Endothelial cell of umbilical vein (primary cell): ENCODE results near the gene CSNK2A3. TPM values are rescaled to one million over a fixed set of nuclear protein-coding genes. Genes with fewer than 3 reads are reported as not detected.

ENCODE experiments used
- BruUV-seq: library from RNA; stranded (reverse); fragments of 400-500 nt; replicated peaks from 2 replicates; lab custom pipeline; 2021; lab: Mats Ljungman, UMichigan
- CTCF ChIA-PET: fragments of 300-600, 350-600 bp; sonication (Branson Sonifier 250); formaldehyde crosslinking; loops from one replicate; lab custom pipeline; 2021; ENCODE audit warnings: antibody characterized with exemption, inconsistent platforms; lab: Charles Lee
- POLR2A ChIA-PET: fragments of 300-600, 350-600 bp; sonication (Branson Sonifier 250); formaldehyde crosslinking; loops from one replicate; lab custom pipeline; 2021; ENCODE audit warnings: antibody characterized with exemption, inconsistent platforms; lab: Charles Lee
- DNase-seq: peaks from one replicate; pipeline ENCODE4 v3.0.0-alpha.2; 2011; ENCODE audit warnings: low read depth, low spot score
- FAIRE-seq: peaks from 2 replicates; lab custom pipeline; 2011; peaks lifted over from hg19 to GRCh38; lab: Jason Lieb, UNC
- H2AFZ ChIP-seq: 2 replicates; pipeline ENCODE4 v1.6.0; 2012; ENCODE audit warnings: low read depth, low read length, control low read depth, inconsistent platforms
- H3K27ac ChIP-seq: 2 replicates; pipeline ENCODE4 v1.5.1; 2011; ENCODE audit warnings: low read depth, mild to moderate bottlenecking, control low read depth, low read length, moderate library complexity; ENCODE audit not compliant: insufficient read depth
- H3K27me3 ChIP-seq, 2 experiments: 2 replicates each; pipeline versions ENCODE4 v1.6.0 to v1.6.1; 2011; ENCODE audit warnings: low read length in 2 of 2, mixed read lengths in 1 of 2; ENCODE audit not compliant: control insufficient read depth in 2 of 2, insufficient read depth in 2 of 2
- H3K36me3 ChIP-seq, 2 experiments: 2 replicates in 1 of 2; 3 replicates in 1 of 2; pipeline ENCODE4 v1.5.1; 2011; ENCODE audit warnings: low read length in 2 of 2, mild to moderate bottlenecking in 1 of 2, moderate library complexity in 1 of 2; ENCODE audit not compliant: control insufficient read depth in 2 of 2, insufficient read depth in 2 of 2; ENCODE audit errors: extremely low read depth in 1 of 2
- H3K4me1 ChIP-seq: 3 replicates; pipeline ENCODE4 v1.5.1; 2011; ENCODE audit warnings: mild to moderate bottlenecking, low read length; ENCODE audit not compliant: control insufficient read depth, insufficient read depth; ENCODE audit errors: extremely low read depth
- H3K4me2 ChIP-seq: 2 replicates; pipeline ENCODE4 v1.6.1; 2011; ENCODE audit warnings: low read length, control low read depth, mixed read lengths; ENCODE audit not compliant: insufficient read depth
- H3K4me3 ChIP-seq, 3 experiments: fragments of 200-600 bp in 1 of 3; sonication (generic), shearing (Covaris generic) in 1 of 3; replicated peaks in 1 of 3; 2 replicates each; pipeline ENCODE4 v1.5.1; 2011 to 2016; ENCODE audit warnings: control low read depth in 3 of 3, low read length in 3 of 3, mild to moderate bottlenecking in 2 of 3, inconsistent platforms in 1 of 3, low read depth in 1 of 3, moderate library complexity in 1 of 3; ENCODE audit not compliant: insufficient read depth in 1 of 3
- H3K79me2 ChIP-seq: 2 replicates; pipeline ENCODE4 v1.6.0; 2012; ENCODE audit warnings: low read length, inconsistent platforms; ENCODE audit not compliant: control insufficient read depth, insufficient read depth
- H3K9ac ChIP-seq: replicated peaks from 2 replicates; pipeline ENCODE3; 2011; ENCODE audit warnings: low read length, control low read depth; ENCODE audit not compliant: insufficient read depth; ENCODE audit errors: extremely low read depth
- H3K9me1 ChIP-seq: replicated peaks from 3 replicates; pipeline ENCODE4 v1.6.0; 2011; ENCODE audit warnings: mild to moderate bottlenecking, low read length; ENCODE audit not compliant: control insufficient read depth, insufficient read depth; ENCODE audit errors: extremely low read depth
- H3K9me3 ChIP-seq: replicated peaks from 2 replicates; pipeline ENCODE4 v1.5.1; 2012; ENCODE audit warnings: low read length, inconsistent platforms; ENCODE audit not compliant: control insufficient read depth, insufficient read depth
- H4K20me1 ChIP-seq: replicated peaks from 2 replicates; pipeline ENCODE3; 2011; ENCODE audit warnings: mild to moderate bottlenecking, low read length; ENCODE audit not compliant: control insufficient read depth, insufficient read depth; ENCODE audit errors: extremely low read depth
- CTCF ChIP-seq, 2 donors: IDR thresholded peaks; 1 replicate in 1 of 2; 2 replicates in 1 of 2; pipeline ENCODE4 v1.5.1; 2011; ENCODE audit warnings: low read length in 2 of 2, mild to moderate bottlenecking in 2 of 2, moderate library complexity in 2 of 2, control low read depth in 1 of 2, inconsistent platforms in 1 of 2, low read depth in 1 of 2; ENCODE audit not compliant: insufficient read depth in 1 of 2; ENCODE audit errors: extremely low read depth in 1 of 2
- EZH2 ChIP-seq: IDR thresholded peaks from 2 replicates; pipeline ENCODE4 v1.6.1; 2012; ENCODE audit warnings: borderline replicate concordance, low read depth, mild to moderate bottlenecking, moderate library complexity, low read length, inconsistent platforms; ENCODE audit not compliant: severe bottlenecking
- FOS ChIP-seq: IDR thresholded peaks from 2 replicates; pipeline ENCODE4 v1.6.1; 2011; ENCODE audit warnings: mild to moderate bottlenecking, low read length, moderate library complexity, borderline replicate concordance; ENCODE audit not compliant: insufficient read depth
- GATA2 ChIP-seq: IDR thresholded peaks from 2 replicates; pipeline ENCODE4 v1.7.0; 2011; ENCODE audit warnings: low read depth, mild to moderate bottlenecking, moderate library complexity, mixed read lengths, low read length; ENCODE audit not compliant: insufficient read length, insufficient read depth
- JUN ChIP-seq: IDR thresholded peaks from 2 replicates; pipeline ENCODE4 v1.6.1; 2011; ENCODE audit warnings: borderline replicate concordance, low read depth; ENCODE audit not compliant: insufficient read length, insufficient read depth
- MAX ChIP-seq: IDR thresholded peaks from 2 replicates; pipeline ENCODE4 v1.6.1; 2011; ENCODE audit not compliant: insufficient read depth, insufficient read length
- MYC ChIP-seq: IDR thresholded peaks from one replicate; pipeline ENCODE4 v1.6.1; 2011; ENCODE audit warnings: mild to moderate bottlenecking, low read depth, low read length
- POLR2A ChIP-seq: IDR thresholded peaks from 2 replicates; pipeline ENCODE4 v1.6.1; 2012; ENCODE audit warnings: low read depth, mild to moderate bottlenecking, control low read depth, low read length
- POLR2AphosphoS5 ChIP-seq: IDR thresholded peaks from 2 replicates; pipeline ENCODE4 v1.6.1; 2012; ENCODE audit warnings: low read depth, mild to moderate bottlenecking, control low read depth, low read length, moderate library complexity; ENCODE audit not compliant: insufficient read depth
- dilution Hi-C: fragments of 300-500 bp; cut with MboI; formaldehyde crosslinking; loops from one replicate; pipeline ENCODE4 v1.15.0; 2019; ENCODE audit warnings: low sequenced_read_pairs; ENCODE audit not compliant: extremely low pct_ligation_motif_present
- intact Hi-C: fragments of 100-400 bp; cut with micrococcal nuclease; formaldehyde crosslinking; loops from one replicate; pipeline ENCODE4 v1.10.0; 2022
- polyA plus RNA-seq, 4 experiments: library from polyadenylated mRNA; depleted of rRNA in 3 of 4; stranded (reverse) in 3 of 4; unstranded in 1 of 4; fragments of >200 nt; gene quantifications; 2 replicates each; pipeline versions ENCODE4 v1.2.1 to v1.2.3, GENCODE V29; 2011 to 2012; ENCODE audit warnings: missing spikeins in 1 of 4
- total RNA-seq: library from RNA; stranded (reverse); gene quantifications from 2 replicates; pipeline ENCODE4 v1.2.3, GENCODE V29; 2021

Gene CSNK2A3
- total and polyA plus RNA-seq, 2 donors (not counting 3 experiments of a cell fraction or from before 2014, with no cell fraction given) = 0.41 TPM; not detected in 1

GRCh38 chr11:11313902-11314692 lies 39.0 kb downstream of the CSNK2A3 start:
- DNase-seq (no peak), FAIRE-seq (no peak)
- TF ChIP-seq JUN (no peak), FOS (no peak), MYC (no peak), POLR2A (no peak), POLR2AphosphoS5 (no peak), CTCF (IDR thresholded peaks at IDR 0.05; ENCODE audit: extremely low read depth in 1 of 2, insufficient read depth in 1 of 2, low read depth in 1 of 2, low read length in 2 of 2) (no peak), GATA2 (no peak), MAX (no peak), EZH2 (no peak)
- no peaks in the 10 kb centered on the region for H3K79me2 ChIP-seq
- no TSS peak for BruUV-seq
- no peak overlapping the region for H3K27ac ChIP-seq
- CTCF ChIA-PET = interaction anchor here (1.2 kb wide), 1 partner anchor 286 kb away, joined by 3 read pairs; no protein-coding TSS in a partner anchor
- dilution Hi-C loops (no loop called here), intact Hi-C loops (no loop called here)
- H3K9ac ChIP-seq = no peak overlapping the region
- H2AFZ ChIP-seq = no peak overlapping the region
- H3K9me1 ChIP-seq = no peaks in the 10 kb centered on the region
- no peaks in the 10 kb centered on the region for H3K27me3 ChIP-seq
- H3K36me3 ChIP-seq = no peaks in the 10 kb centered on the region
- no peaks in the 10 kb centered on the region for H4K20me1 ChIP-seq
- H3K9me3 ChIP-seq = no peaks in the 10 kb centered on the region
- H3K4me2 ChIP-seq = no peak overlapping the region
- POLR2A ChIA-PET = no interaction called here
- H3K4me3 ChIP-seq = no peak overlapping the region
- no peaks in the 10 kb centered on the region for H3K4me1 ChIP-seq
